GM12878 (cell line): ENCODE data around the gene DAZAP2. TPM values are rescaled to one million over a fixed set of nuclear protein-coding genes. Genes with fewer than 3 reads are reported as not detected.

Source experiments
- ASH2L ChIP-seq: fragments of 300-600, 200-600 bp; sonication (generic); IDR thresholded peaks from 2 replicates; pipeline ENCODE4 v1.6.1; 2017; ENCODE audit warnings: low read depth, mild to moderate bottlenecking, borderline replicate concordance
- BACH1 ChIP-seq: fragments of 450-650 bp; IDR thresholded peaks from 2 replicates; pipeline ENCODE4 v1.6.1; 2017; ENCODE audit warnings: mild to moderate bottlenecking, borderline replicate concordance
- BRCA1 ChIP-seq: IDR thresholded peaks from 2 replicates; pipeline ENCODE4 v1.6.1; 2011; ENCODE audit warnings: low read depth, low read length, improper control_type of control experiment
- CBFB ChIP-seq: IDR thresholded peaks from 2 replicates; pipeline ENCODE4 v1.6.1; 2016; ENCODE audit warnings: antibody characterized with exemption, low read depth
- CEBPB ChIP-seq, 2 experiments: fragments of 150-350 bp in 1 of 2; IDR thresholded peaks; 2 replicates each; pipeline ENCODE4 v1.6.1; 2012 to 2014; ENCODE audit warnings: low read depth in 2 of 2, low read length in 2 of 2, borderline replicate concordance in 1 of 2, inconsistent platforms in 1 of 2
- CHD2 ChIP-seq: IDR thresholded peaks from 2 replicates; pipeline ENCODE4 v1.6.1; 2011; ENCODE audit warnings: low read depth, low read length, improper control_type of control experiment, borderline replicate concordance
- FOXK2 ChIP-seq: fragments of 450-650 bp; IDR thresholded peaks from 2 replicates; pipeline ENCODE4 v1.6.1; 2017; ENCODE audit warnings: mild to moderate bottlenecking, moderate library complexity
- HDGF ChIP-seq: fragments of 450-650 bp; IDR thresholded peaks from 2 replicates; pipeline ENCODE4 v1.6.1; 2016; ENCODE audit warnings: antibody characterized with exemption
- KLF5 ChIP-seq: fragments of 450-650 bp; IDR thresholded peaks from 2 replicates; pipeline ENCODE4 v1.6.1; 2014; ENCODE audit warnings: mild to moderate bottlenecking; ENCODE audit not compliant: partially characterized antibody
- MYB ChIP-seq: fragments of 150-350 bp; IDR thresholded peaks from 2 replicates; pipeline ENCODE4 v1.6.1; 2014; ENCODE audit warnings: mild to moderate bottlenecking, low read depth, low read length, borderline replicate concordance
- NFYB ChIP-seq: IDR thresholded peaks from 2 replicates; pipeline ENCODE4 v1.6.1; 2011; ENCODE audit warnings: low read depth, mild to moderate bottlenecking, low read length, improper control_type of control experiment, moderate library complexity; ENCODE audit not compliant: insufficient read depth
- POLR2AphosphoS5 ChIP-seq: IDR thresholded peaks from 2 replicates; pipeline ENCODE4 v1.6.1; 2011; ENCODE audit warnings: mild to moderate bottlenecking, low read length, inconsistent platforms
- RBBP5 ChIP-seq: fragments of 200-600 bp; sonication (generic); conservative IDR thresholded peaks from 2 replicates; pipeline ENCODE4 v1.6.1; 2016
- SMC3 ChIP-seq: IDR thresholded peaks from 2 replicates; pipeline ENCODE4 v1.6.1; 2011; ENCODE audit warnings: low read length, improper control_type of control experiment, borderline replicate concordance
- STAT1 ChIP-seq: fragments of 450-650 bp; conservative IDR thresholded peaks from 2 replicates; pipeline ENCODE4 v1.6.1; 2014; ENCODE audit warnings: antibody characterized with exemption, mild to moderate bottlenecking
- YY1 ChIP-seq: IDR thresholded peaks from 2 replicates; pipeline ENCODE4 v1.6.1; 2011; ENCODE audit warnings: low read depth, mild to moderate bottlenecking, low read length
- polyA plus RNA-seq, 11 experiments: library from polyadenylated mRNA; depleted of rRNA in 4 of 11; unstranded in 6 of 11; stranded (reverse) in 5 of 11; fragments of >200 nt; fragmentation: Nextera tagmentation in 4 of 11; fragmentation: Illumina TruSeq in 1 of 11; extraction: Ambion mirVana in 4 of 11; extraction: Trizol in 1 of 11; gene quantifications; 1 replicate in 1 of 11; 2 replicates in 10 of 11; pipeline versions ENCODE4 v1.2.1 to v1.2.3, GENCODE V29; 2011 to 2016; ENCODE audit warnings: inconsistent platforms in 2 of 11, missing spikeins in 2 of 11, low read depth in 1 of 11
- total RNA-seq, 4 experiments: library from RNA; depleted of rRNA in 3 of 4; stranded (reverse); fragments of >200 nt in 3 of 4; fragmentation: Illumina TruSeq in 1 of 4; extraction: Trizol in 1 of 4; gene quantifications; 2 replicates each; pipeline versions ENCODE4 v1.2.1 to v1.2.3, GENCODE V29; 2013 to 2021
- TF ChIP-seq, protein P1 (sequence below): fragments of 450-650 bp; conservative IDR thresholded peaks from 2 replicates; pipeline ENCODE4 v1.6.1; 2017; ENCODE audit warnings: mild to moderate bottlenecking, moderate library complexity
- TF ChIP-seq, protein P2 (sequence below): IDR thresholded peaks from 2 replicates; pipeline ENCODE4 v1.6.1; 2012; ENCODE audit warnings: low read depth, low read length, improper control_type of control experiment
- TF ChIP-seq, protein P3 (sequence below): fragments of 450-650 bp; IDR thresholded peaks from 2 replicates; pipeline ENCODE4 v1.6.1; 2016; ENCODE audit warnings: mild to moderate bottlenecking
- TF ChIP-seq, protein P4 (sequence below): fragments of 150-350 bp; IDR thresholded peaks from 2 replicates; pipeline ENCODE4 v1.6.1; 2014; ENCODE audit warnings: mild to moderate bottlenecking, low read depth, low read length
- TF ChIP-seq, protein P5 (sequence below): fragments of 450-650 bp; IDR thresholded peaks from 2 replicates; pipeline ENCODE4 v1.6.1; 2017; ENCODE audit warnings: mild to moderate bottlenecking, moderate library complexity

The DAZAP2 gene
- total and polyA plus RNA-seq, 10 of the 15 experiments (the other 5 are each of a cell fraction or from before 2014, with no cell fraction given): 71.0 to 267 (median 158) TPM

DNA sequence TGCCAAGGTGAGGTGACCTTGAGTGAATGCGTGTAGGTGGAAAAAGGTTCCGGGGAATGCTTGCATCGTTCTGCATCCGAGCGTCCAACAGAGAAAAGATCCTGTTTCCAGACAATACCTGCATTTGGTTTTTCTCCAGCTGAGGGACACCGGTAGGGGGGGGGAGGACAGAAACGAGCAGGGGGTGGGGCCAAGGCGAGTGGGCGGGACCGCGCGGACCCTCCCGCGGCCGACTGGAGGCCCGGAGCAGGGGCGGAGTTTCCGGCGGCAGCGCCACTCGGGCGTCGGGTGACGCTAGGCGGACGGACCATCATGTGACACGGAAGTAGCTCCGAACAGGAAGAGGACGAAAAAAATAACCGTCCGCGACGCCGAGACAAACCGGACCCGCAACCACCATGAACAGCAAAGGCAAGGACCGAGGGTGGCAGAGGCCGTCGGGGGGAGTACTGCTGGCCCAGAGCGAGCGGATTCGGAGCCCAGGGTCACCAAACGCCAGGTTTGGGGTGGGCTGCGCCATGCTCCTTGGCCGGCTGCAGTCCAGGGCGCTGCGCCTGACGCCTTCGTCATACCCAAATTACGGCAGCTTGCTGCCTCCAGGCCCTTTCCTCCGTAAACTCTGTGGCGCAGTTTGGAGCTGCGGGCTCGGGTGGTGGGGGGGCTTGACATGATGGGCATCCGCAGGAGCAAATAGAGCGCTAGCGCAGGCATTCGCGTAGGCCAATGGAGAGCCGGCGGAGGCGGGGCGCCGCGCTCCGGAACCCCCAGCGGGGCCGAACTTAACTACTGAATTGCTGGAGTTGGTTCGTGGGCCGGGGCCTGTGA lies at the start of gene DAZAP2 (continued):
- TF ChIP-seq, protein P1, sequence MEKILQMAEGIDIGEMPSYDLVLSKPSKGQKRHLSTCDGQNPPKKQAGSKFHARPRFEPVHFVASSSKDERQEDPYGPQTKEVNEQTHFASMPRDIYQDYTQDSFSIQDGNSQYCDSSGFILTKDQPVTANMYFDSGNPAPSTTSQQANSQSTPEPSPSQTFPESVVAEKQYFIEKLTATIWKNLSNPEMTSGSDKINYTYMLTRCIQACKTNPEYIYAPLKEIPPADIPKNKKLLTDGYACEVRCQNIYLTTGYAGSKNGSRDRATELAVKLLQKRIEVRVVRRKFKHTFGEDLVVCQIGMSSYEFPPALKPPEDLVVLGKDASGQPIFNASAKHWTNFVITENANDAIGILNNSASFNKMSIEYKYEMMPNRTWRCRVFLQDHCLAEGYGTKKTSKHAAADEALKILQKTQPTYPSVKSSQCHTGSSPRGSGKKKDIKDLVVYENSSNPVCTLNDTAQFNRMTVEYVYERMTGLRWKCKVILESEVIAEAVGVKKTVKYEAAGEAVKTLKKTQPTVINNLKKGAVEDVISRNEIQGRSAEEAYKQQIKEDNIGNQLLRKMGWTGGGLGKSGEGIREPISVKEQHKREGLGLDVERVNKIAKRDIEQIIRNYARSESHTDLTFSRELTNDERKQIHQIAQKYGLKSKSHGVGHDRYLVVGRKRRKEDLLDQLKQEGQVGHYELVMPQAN: peak; percentile 89
- peak; percentile 27; the same call in 1 of the 2 replicates for TF ChIP-seq HDGF
- TF ChIP-seq, protein P2, sequence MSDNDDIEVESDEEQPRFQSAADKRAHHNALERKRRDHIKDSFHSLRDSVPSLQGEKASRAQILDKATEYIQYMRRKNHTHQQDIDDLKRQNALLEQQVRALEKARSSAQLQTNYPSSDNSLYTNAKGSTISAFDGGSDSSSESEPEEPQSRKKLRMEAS: peak; percentile 75
- peak; percentile 86 for TF ChIP-seq CHD2
- TF ChIP-seq STAT1: peak; percentile 83; the same call in 1 of the 2 replicates
- TF ChIP-seq RBBP5: no peak
- TF ChIP-seq KLF5: peak; percentile 90
- TF ChIP-seq CEBPB (IDR thresholded peaks at IDR 0.05; ENCODE audit: borderline replicate concordance in 1 of 2, low read depth in 2 of 2, low read length in 2 of 2): no peak
- peak; percentile 98 for TF ChIP-seq POLR2AphosphoS5
- 0 out of 2 replicates have a peak, but pooled peaks have one; percentile 42 for TF ChIP-seq MYB
- TF ChIP-seq BRCA1: no peak
- peak; percentile 89 for TF ChIP-seq ASH2L
- peak; percentile 79 for TF ChIP-seq BACH1
- peak; percentile 55; the same call in 1 of the 2 replicates for TF ChIP-seq FOXK2
- TF ChIP-seq, protein P3, sequence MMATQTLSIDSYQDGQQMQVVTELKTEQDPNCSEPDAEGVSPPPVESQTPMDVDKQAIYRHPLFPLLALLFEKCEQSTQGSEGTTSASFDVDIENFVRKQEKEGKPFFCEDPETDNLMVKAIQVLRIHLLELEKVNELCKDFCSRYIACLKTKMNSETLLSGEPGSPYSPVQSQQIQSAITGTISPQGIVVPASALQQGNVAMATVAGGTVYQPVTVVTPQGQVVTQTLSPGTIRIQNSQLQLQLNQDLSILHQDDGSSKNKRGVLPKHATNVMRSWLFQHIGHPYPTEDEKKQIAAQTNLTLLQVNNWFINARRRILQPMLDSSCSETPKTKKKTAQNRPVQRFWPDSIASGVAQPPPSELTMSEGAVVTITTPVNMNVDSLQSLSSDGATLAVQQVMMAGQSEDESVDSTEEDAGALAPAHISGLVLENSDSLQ: peak; percentile 99
- TF ChIP-seq, protein P4, sequence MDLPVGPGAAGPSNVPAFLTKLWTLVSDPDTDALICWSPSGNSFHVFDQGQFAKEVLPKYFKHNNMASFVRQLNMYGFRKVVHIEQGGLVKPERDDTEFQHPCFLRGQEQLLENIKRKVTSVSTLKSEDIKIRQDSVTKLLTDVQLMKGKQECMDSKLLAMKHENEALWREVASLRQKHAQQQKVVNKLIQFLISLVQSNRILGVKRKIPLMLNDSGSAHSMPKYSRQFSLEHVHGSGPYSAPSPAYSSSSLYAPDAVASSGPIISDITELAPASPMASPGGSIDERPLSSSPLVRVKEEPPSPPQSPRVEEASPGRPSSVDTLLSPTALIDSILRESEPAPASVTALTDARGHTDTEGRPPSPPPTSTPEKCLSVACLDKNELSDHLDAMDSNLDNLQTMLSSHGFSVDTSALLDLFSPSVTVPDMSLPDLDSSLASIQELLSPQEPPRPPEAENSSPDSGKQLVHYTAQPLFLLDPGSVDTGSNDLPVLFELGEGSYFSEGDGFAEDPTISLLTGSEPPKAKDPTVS: no peak
- TF ChIP-seq NFYB: peak; percentile 100
- TF ChIP-seq YY1: peak; percentile 55
- no peak for TF ChIP-seq SMC3
- TF ChIP-seq, protein P5, sequence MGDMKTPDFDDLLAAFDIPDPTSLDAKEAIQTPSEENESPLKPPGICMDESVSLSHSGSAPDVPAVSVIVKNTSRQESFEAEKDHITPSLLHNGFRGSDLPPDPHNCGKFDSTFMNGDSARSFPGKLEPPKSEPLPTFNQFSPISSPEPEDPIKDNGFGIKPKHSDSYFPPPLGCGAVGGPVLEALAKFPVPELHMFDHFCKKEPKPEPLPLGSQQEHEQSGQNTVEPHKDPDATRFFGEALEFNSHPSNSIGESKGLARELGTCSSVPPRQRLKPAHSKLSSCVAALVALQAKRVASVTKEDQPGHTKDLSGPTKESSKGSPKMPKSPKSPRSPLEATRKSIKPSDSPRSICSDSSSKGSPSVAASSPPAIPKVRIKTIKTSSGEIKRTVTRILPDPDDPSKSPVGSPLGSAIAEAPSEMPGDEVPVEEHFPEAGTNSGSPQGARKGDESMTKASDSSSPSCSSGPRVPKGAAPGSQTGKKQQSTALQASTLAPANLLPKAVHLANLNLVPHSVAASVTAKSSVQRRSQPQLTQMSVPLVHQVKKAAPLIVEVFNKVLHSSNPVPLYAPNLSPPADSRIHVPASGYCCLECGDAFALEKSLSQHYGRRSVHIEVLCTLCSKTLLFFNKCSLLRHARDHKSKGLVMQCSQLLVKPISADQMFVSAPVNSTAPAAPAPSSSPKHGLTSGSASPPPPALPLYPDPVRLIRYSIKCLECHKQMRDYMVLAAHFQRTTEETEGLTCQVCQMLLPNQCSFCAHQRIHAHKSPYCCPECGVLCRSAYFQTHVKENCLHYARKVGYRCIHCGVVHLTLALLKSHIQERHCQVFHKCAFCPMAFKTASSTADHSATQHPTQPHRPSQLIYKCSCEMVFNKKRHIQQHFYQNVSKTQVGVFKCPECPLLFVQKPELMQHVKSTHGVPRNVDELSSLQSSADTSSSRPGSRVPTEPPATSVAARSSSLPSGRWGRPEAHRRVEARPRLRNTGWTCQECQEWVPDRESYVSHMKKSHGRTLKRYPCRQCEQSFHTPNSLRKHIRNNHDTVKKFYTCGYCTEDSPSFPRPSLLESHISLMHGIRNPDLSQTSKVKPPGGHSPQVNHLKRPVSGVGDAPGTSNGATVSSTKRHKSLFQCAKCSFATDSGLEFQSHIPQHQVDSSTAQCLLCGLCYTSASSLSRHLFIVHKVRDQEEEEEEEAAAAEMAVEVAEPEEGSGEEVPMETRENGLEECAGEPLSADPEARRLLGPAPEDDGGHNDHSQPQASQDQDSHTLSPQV: no peak
- peak; percentile 70; the same call in 1 of the 2 replicates for TF ChIP-seq CBFB
